GM19025 (cell line): ENCODE data around the gene OR2F2.

Experiments used
- ATAC-seq: cut with Tn5 transposase; IDR thresholded peaks from one replicate; pipeline ENCODE4 v1.9.1; 2021; ENCODE audit warnings: mild to moderate bottlenecking, low read depth, moderate library complexity; ENCODE audit not compliant: unreplicated experiment

Gene OR2F2

GRCh38 chr7:143975617-143976016, 40.6 kb downstream of the OR2F2 start:
- ATAC-seq: no peak

GRCh38 chr7:143978585-143978984, 43.6 kb downstream of the OR2F2 start:
- ATAC-seq: no peak

GRCh38 chr7:143979359-143979758, 44.3 kb downstream of the OR2F2 start:
- ATAC-seq: no peak

GRCh38 chr7:143979998-143980397, 45.0 kb downstream of the OR2F2 start:
- ATAC-seq: no peak

GRCh38 chr7:143980746-143981510, 45.9 kb downstream of the OR2F2 start:
- ATAC-seq: no peak

- no peak for ATAC-seq
Measured at GRCh38 chr7:143983960-143984359, 48.9 kb downstream of the OR2F2 start.
